Body of pancreas (tissue), 4 donors: ENCODE results near the gene SEMA3F. TPM values are rescaled to one million over a fixed set of nuclear protein-coding genes. Genes with fewer than 3 reads are reported as not detected.

Experiments used
- ATAC-seq: fragments of 150-250 bp; one replicate; pipeline ENCODE4 v1.9.1; 2016
- DNase-seq, 4 donors: peaks; one replicate each; pipeline ENCODE4 v3.0.0-alpha.2; 2019
- H3K27ac ChIP-seq, 4 donors: fragments of 200-600 bp; sonication (generic); 1 replicate in 3 of 4; 2 replicates in 1 of 4; pipeline versions ENCODE4 v1.5.1 to v1.6.1; 2016 to 2019; ENCODE audit warnings: mild to moderate bottlenecking in 1 of 4, mixed read lengths in 1 of 4, moderate library complexity in 1 of 4
- H3K27me3 ChIP-seq, 2 donors: fragments of 200-600 bp; sonication (generic); one replicate each; pipeline ENCODE4 v1.6.0; 2016; ENCODE audit warnings: mild to moderate bottlenecking in 1 of 2
- H3K36me3 ChIP-seq, 2 donors: fragments of 200-600 bp; sonication (generic); replicated peaks in 1 of 2; 2 replicates each; pipeline ENCODE4 v1.5.1; 2016; ENCODE audit warnings: low read depth in 2 of 2; ENCODE audit not compliant: insufficient read depth in 1 of 2
- H3K4me1 ChIP-seq: fragments of 200-600 bp; sonication (generic); one replicate; pipeline ENCODE4 v1.6.0; 2016
- H3K4me3 ChIP-seq, 2 donors: fragments of 200-600 bp; sonication (generic); 1 replicate in 1 of 2; 2 replicates in 1 of 2; pipeline ENCODE4 v1.5.1; 2016 to 2019
- H3K9me3 ChIP-seq, 3 donors: fragments of 200-600 bp; sonication (generic); 1 replicate in 2 of 3; 2 replicates in 1 of 3; pipeline ENCODE4 v1.5.1; 2016
- POLR2A ChIP-seq, 3 donors: fragments of 450-650 bp; IDR thresholded peaks; one replicate each; pipeline ENCODE4 v1.6.1; 2016; ENCODE audit warnings: antibody characterized with exemption in 3 of 3, mild to moderate bottlenecking in 2 of 3
- WGBS, 2 donors: methylation state at CpG; one replicate each; pipeline ENCODE4 v1.1.5; 2017; 5-methylcytosine and 5-hydroxymethylcytosine counted together
- intact Hi-C: fragments of 100-400 bp; cut with DNase I; formaldehyde crosslinking; loops from one replicate; pipeline ENCODE4 v1.15.1; 2023
- total RNA-seq, 2 donors: library from RNA; depleted of rRNA; stranded (reverse); fragments of >200 nt; gene quantifications; one replicate each; pipeline ENCODE4 v1.1.0, GENCODE V29; 2016
- TF ChIP-seq, protein P1 (sequence below), 7 experiments: fragments of 450-650 bp in 4 of 7; fragments of 200-600 bp in 3 of 7; sonication (generic) in 3 of 7; IDR thresholded peaks; one replicate each; pipeline ENCODE4 v1.5.1; 2016 to 2019; ENCODE audit warnings: antibody characterized with exemption in 7 of 7

Gene SEMA3F
- total RNA-seq, 2 donors from 2014 or later: 5.2 to 25.4 TPM

DNA sequence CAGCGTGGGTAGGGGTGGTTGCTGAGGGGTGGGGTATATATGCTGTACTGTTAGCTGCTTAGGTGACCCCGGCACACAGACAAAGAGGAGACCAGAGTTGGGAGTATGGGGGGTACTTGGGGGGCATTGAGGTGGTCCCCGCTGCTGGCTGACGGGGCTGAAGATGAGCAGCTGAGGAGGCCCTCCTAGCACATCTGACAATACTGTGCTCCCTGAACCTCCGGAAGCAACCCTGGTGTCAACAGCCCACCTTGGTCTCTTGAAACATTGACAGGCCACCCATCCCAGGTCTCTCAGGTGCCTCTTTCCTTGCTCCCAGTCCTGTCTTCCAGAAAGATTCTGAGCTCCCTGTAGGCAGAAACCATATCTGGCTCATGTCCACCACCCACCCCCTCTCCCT, 19.2 kb upstream of the SEMA3F start:
- H3K27me3 ChIP-seq: no peaks in the 10 kb centered on the region
- no peak overlapping the region for H3K27ac ChIP-seq
- WGBS, 2 donors: 83 to 90% methylated on average over 1 to 5 of the region's 5 CpGs
- DNase-seq (no peak), ATAC-seq (no peak)
- H3K4me3 ChIP-seq: no peak overlapping the region
- no peaks in the 10 kb centered on the region for H3K9me3 ChIP-seq
- intact Hi-C loops: no loop called here
- no peaks in the 10 kb centered on the region for H3K36me3 ChIP-seq
- TF ChIP-seq, protein P1, sequence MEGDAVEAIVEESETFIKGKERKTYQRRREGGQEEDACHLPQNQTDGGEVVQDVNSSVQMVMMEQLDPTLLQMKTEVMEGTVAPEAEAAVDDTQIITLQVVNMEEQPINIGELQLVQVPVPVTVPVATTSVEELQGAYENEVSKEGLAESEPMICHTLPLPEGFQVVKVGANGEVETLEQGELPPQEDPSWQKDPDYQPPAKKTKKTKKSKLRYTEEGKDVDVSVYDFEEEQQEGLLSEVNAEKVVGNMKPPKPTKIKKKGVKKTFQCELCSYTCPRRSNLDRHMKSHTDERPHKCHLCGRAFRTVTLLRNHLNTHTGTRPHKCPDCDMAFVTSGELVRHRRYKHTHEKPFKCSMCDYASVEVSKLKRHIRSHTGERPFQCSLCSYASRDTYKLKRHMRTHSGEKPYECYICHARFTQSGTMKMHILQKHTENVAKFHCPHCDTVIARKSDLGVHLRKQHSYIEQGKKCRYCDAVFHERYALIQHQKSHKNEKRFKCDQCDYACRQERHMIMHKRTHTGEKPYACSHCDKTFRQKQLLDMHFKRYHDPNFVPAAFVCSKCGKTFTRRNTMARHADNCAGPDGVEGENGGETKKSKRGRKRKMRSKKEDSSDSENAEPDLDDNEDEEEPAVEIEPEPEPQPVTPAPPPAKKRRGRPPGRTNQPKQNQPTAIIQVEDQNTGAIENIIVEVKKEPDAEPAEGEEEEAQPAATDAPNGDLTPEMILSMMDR (IDR thresholded peaks at IDR 0.05): no peak
- TF ChIP-seq POLR2A (IDR thresholded peaks at IDR 0.05): no peak
- H3K4me1 ChIP-seq: no peaks in the 10 kb centered on the region

DNA sequence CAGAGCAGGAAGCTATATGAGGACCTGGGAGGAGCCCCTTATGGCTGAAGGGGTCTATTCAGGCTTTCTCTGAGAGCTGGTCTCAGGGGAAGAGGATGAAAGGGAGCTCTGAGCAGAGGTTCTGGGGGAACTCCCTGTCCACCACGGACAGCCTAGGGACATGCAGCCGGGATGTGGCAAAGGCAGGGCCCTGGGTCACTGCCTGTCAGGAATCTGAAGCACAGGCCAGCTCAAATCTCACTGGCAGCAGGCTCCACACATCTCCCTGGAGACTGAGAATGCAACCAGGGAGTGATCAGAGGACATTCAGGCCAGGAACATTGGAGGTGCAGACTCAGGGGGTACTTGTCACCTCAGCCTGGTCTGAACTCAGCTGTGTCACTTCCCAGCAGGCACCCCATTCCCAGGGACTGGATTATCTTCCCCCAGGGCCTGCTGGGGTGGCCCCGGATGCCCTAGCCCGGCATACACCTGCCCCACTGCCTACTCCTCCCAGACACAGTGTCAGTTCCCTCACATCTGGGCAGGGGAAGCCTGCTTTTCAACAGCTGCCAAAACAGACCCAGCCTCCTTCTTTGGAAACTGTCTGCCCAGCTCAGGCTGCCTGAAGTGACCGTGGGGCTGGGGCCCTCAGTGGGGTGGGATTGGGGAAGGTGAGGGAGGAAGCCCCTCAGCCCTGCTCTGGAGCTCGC, 18.3 kb upstream of the SEMA3F start:
- Histone ChIP-seq H3K27me3 (no peaks in the 10 kb centered on the region), H3K4me3 (no peak overlapping the region), H3K4me1 (no peaks in the 10 kb centered on the region), H3K27ac (no peak overlapping the region), H3K36me3 (no peaks in the 10 kb centered on the region), H3K9me3 (no peaks in the 10 kb centered on the region)
- WGBS, 2 donors: 37 to 65% methylated on average over 4 to 6 of the region's 6 CpGs
- DNase-seq (no peak), ATAC-seq (no peak)
- TF ChIP-seq POLR2A (IDR thresholded peaks at IDR 0.05): no peak
- TF ChIP-seq, protein P1 (IDR thresholded peaks at IDR 0.05): no peak
- intact Hi-C loops: no loop called here

DNA sequence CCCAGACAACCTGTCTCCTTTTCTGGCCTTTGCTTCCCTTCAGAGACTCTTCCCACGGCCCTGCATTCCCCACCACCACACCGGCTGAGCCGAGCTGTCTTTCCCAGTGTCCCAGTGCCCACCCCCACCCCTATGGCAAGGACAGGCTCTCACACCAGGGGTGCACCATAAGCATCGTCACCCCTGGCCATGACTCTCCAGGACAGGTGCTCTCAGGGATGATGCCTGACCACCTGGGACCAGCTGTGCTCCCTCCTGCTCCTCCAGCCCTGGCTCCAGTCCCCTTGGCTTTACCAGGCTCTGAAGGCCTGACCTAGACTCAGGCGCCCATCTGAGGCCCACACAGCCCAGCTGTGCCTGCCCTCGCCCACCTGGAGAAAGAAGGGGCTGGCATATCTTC, 17.6 kb upstream of the SEMA3F start:
- WGBS, 2 donors: 80 to 91% methylated on average over 6 of the region's 6 CpGs
- no peak overlapping the region for H3K27ac ChIP-seq
- intact Hi-C loops: no loop called here
- H3K4me3 ChIP-seq: no peak overlapping the region
- H3K36me3 ChIP-seq: no peaks in the 10 kb centered on the region
- ATAC-seq (no peak), DNase-seq (no peak)
- H3K27me3 ChIP-seq: no peaks in the 10 kb centered on the region
- H3K4me1 ChIP-seq: no peaks in the 10 kb centered on the region
- TF ChIP-seq, protein P1 (IDR thresholded peaks at IDR 0.05): no peak
- TF ChIP-seq POLR2A (IDR thresholded peaks at IDR 0.05): no peak
- H3K9me3 ChIP-seq: no peaks in the 10 kb centered on the region

DNA sequence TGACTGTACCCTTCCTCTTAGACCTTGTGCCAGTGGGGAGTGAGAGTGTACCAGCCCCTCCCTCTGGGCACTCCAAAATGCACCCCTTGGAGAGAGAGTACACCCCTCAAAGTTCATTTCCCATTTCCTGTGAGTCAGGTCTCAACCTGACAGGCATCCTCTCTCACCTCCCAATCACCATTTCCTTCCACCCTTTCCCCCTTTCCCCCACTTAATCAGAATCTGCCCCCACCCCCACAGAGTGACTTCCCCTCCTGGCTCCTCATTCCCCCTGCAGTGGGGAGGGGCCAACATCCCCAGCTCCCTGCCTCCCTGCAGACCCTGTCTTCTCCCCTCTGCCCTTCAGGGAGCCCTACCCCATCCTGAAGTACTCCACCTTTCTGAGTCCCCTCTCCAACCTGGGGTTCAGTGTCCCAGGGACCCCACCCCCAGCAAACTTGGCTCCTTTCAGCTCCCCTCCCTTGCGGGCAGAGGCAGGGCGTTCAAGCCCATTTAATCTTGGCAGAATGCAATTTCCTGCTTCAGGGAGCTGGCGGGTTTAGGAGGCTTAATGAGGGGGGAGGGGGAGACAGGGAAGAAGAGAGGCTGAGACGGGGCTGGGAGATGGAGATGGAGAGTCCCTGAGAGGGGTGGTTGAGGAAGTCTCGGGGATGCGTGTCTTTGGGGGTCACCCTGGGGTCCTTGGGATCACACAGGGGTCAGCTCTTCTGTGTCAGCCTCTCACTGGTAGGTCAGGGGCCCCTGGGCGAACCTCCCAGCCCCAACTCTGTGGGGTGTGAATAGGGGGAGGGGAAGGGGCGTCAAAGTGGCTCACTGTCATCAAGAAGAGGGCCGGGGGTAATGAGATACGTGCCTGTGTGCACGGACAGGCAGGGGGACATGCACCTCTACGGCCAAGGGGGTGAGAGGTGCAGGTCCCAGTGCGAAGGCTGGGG, 16.6 kb upstream of the SEMA3F start:
- no peaks in the 10 kb centered on the region for H3K4me1 ChIP-seq
- H3K36me3 ChIP-seq: no peaks in the 10 kb centered on the region
- H3K27me3 ChIP-seq: no peaks in the 10 kb centered on the region
- TF ChIP-seq POLR2A (IDR thresholded peaks at IDR 0.05): no peak
- TF ChIP-seq, protein P1 (IDR thresholded peaks at IDR 0.05): no peak
- no peak overlapping the region for H3K4me3 ChIP-seq
- intact Hi-C loops: no loop called here
- DNase-seq (no peak), ATAC-seq (no peak)
- H3K9me3 ChIP-seq: no peaks in the 10 kb centered on the region
- 26 to 32% methylated on average over 13 of the region's 13 CpGs for WGBS, 2 donors
- H3K27ac ChIP-seq: no peak overlapping the region
